ENCODE measurements around the gene FAM3A. TPM values are rescaled to one million over a fixed set of nuclear protein-coding genes. Genes with fewer than 3 reads are reported as not detected.

Gene FAM3A
- total and polyA plus RNA-seq, 2 of the 8 experiments (the other 6 are each of a cell fraction or from before 2014, with no cell fraction given) = 16.2 to 18.6 TPM

DNA sequence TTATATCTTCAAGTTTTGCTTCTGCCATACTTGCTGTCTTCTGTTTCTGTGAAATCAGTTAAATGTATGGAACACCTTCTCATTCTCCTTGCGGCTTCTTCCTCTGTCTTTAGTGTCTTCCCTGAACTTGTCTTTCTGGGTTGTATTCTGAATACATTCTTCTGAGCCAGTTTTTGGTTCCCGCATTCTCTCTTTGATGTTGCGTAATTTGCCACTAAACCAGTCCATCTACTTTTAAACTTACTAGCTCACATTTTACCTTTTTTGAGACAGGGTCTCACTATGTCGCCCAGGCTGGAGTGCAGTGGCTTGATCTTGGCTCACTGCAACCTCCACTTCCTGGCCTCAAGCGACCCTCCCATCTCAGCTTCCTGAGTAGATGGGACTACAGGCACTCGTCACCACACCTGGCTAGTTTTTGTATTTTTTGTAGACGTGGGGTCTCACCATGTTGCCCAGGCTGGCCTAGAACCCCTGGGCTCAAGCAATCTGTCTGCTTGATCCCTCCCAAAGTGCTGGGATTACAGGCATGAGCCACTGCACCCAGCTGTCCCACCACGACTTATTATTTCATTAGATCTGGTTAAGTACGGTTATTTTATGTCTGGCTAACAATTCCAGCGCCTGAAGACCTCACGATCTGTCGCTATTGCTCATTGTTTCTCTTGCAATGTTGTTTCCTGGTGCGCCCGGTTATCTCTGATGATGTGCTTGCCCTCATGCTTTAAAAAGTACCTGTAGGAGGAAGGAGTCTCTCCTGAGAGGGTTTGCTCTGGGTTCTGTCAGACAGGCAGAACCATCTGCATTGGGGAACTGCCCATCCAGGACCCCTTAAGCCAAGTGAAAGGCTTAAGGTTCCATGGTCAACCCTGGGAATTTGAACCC, 9.8 kb upstream of the FAM3A start:
- H2AFZ ChIP-seq (ENCODE audit: low read length) = no peak overlapping the region
- no peak overlapping the region for H2BK5ac ChIP-seq (ENCODE audit: low read depth, low read length)
- H3K4me2 ChIP-seq (ENCODE audit: insufficient read depth in 1 of 2, low read depth in 2 of 2, low read length in 2 of 2) = no peak overlapping the region
- no peak overlapping the region for H3K14ac ChIP-seq (ENCODE audit: insufficient read length)
- H3K27ac ChIP-seq (ENCODE audit: low read depth, low read length) = no peak overlapping the region
- CTCF ChIA-PET (ENCODE audit: partially characterized antibody) = interaction anchor here (0.8 to 1.8 kb wide), 7 partner anchors 9 to 153 kb away, joined by 3 to 7 read pairs (median 3); no protein-coding TSS in a partner anchor
- peaks cover 0 to 11% (median 2%) of the 10 kb centered on the region in 4 experiments; a peak in 4 of 7 replicates for H3K27me3 ChIP-seq (replicated peaks in 1 of 4; ENCODE audit: control insufficient read depth in 3 of 4, extremely low read depth in 1 of 4, insufficient read depth in 3 of 4, low read length in 3 of 4)
- no peak overlapping the region for H3K18ac ChIP-seq (ENCODE audit: extremely low read depth, low read length)
- no peaks in the 10 kb centered on the region for H3K79me2 ChIP-seq (ENCODE audit: control insufficient read depth in 1 of 2, insufficient read depth in 2 of 2, low read length in 2 of 2)
- no peak overlapping the region for H4K5ac ChIP-seq (ENCODE audit: insufficient read length, low read depth, low read length)
- H3K79me1 ChIP-seq (ENCODE audit: low read depth, low read length) = no peaks in the 10 kb centered on the region
- DNase-seq (ENCODE audit: low read depth in 1 of 2, low spot score in 2 of 2) (no peak), FAIRE-seq (no peak)
- H2BK12ac ChIP-seq (ENCODE audit: low read depth, low read length) = no peak overlapping the region
- no peak overlapping the region for H2BK120ac ChIP-seq (replicated peaks; ENCODE audit: low read depth, low read length)
- H3K4ac ChIP-seq (replicated peaks; ENCODE audit: insufficient read length, low read depth, low read length) = no peak overlapping the region
- no peak overlapping the region for H2BK20ac ChIP-seq (ENCODE audit: low read length)
- no peak overlapping the region for H3K56ac ChIP-seq (replicated peaks; ENCODE audit: insufficient read length, low read depth, low read length)
- H3K9me3 ChIP-seq (ENCODE audit: insufficient read depth in 2 of 2, low read depth in 1 of 2, low read length in 1 of 2) = no peaks in the 10 kb centered on the region
- H3K23ac ChIP-seq (ENCODE audit: insufficient read length) = no peak overlapping the region
- no peak overlapping the region for H2BK15ac ChIP-seq (ENCODE audit: low read length)
- no peak overlapping the region for H3K9ac ChIP-seq (replicated peaks in 1 of 4; ENCODE audit: extremely low read depth in 1 of 4, low read depth in 3 of 4, low read length in 3 of 4)
- H4K91ac ChIP-seq (replicated peaks; ENCODE audit: insufficient read length, low read length) = no peak overlapping the region
- 0 out of 7 replicates have a peak, but pooled peaks cover 0 to 3% (median 0%) of the 10 kb centered on the region in 4 experiments for H3K4me1 ChIP-seq (replicated peaks in 1 of 4; ENCODE audit: control insufficient read depth in 3 of 4, insufficient read depth in 4 of 4, low read length in 3 of 4)
- H3K4me3 ChIP-seq (ENCODE audit: extremely low read depth in 1 of 4, insufficient read depth in 2 of 4, low read depth in 3 of 4, low read length in 4 of 4) = no peak overlapping the region
- POLR2A ChIA-PET (ENCODE audit: partially characterized antibody) = interaction anchor here (0.9 to 1.0 kb wide), 2 partner anchors 9 to 11 kb away, joined by 4 read pairs; no protein-coding TSS in a partner anchor
- H2AK5ac ChIP-seq (ENCODE audit: low read depth, low read length) = no peak overlapping the region
- H4K8ac ChIP-seq (ENCODE audit: extremely low read depth, insufficient read depth, low read length) = no peak overlapping the region
- TF ChIP-seq ASH2L (IDR thresholded peaks at IDR 0.05; ENCODE audit: low read length) = no peak
- no peak for TF ChIP-seq SIRT6 (IDR thresholded peaks at IDR 0.05; ENCODE audit: low read length)
- no peak for TF ChIP-seq RBBP5 (IDR thresholded peaks at IDR 0.05; ENCODE audit: borderline replicate concordance, low read depth, low read length)
- TF ChIP-seq SP1 (IDR thresholded peaks at IDR 0.05; ENCODE audit: low read depth, low read length) = no peak
- TF ChIP-seq TAF1 (IDR thresholded peaks at IDR 0.05; ENCODE audit: low read depth, low read length) = no peak
- TF ChIP-seq JUND (IDR thresholded peaks at IDR 0.05; ENCODE audit: low read length) = no peak
- TF ChIP-seq TCF12 (IDR thresholded peaks at IDR 0.05; ENCODE audit: low read depth, low read length) = no peak
- no peak for TF ChIP-seq ATF2 (IDR thresholded peaks at IDR 0.05; ENCODE audit: low read length)
- no peak for TF ChIP-seq RFX5 (IDR thresholded peaks at IDR 0.05; ENCODE audit: borderline replicate concordance, low read depth, low read length)
- TF ChIP-seq SAP30 (IDR thresholded peaks at IDR 0.05; ENCODE audit: insufficient read depth, insufficient replicate concordance, low read length) = no peak
- H3K36me3 ChIP-seq (ENCODE audit: control insufficient read depth in 2 of 4, insufficient read depth in 4 of 4, low read length in 3 of 4) = no peaks in the 10 kb centered on the region
- peaks cover 2% of the 10 kb centered on the region; the same call in 1 of the 2 replicates for H3K23me2 ChIP-seq (ENCODE audit: low read depth, low read length)
- 92% methylated on average over 13 of the region's 14 CpGs; no CpG with 5 or more reads in 1 of the 2 experiments for WGBS, 2 experiments (ENCODE audit: extremely low coverage in 1 of 2, insufficient coverage in 1 of 2, insufficient read length in 1 of 2, insufficient replicate concordance in 2 of 2, low coverage in 1 of 2, low lambda C conversion rate in 2 of 2, missing lambda C conversion rate in 1 of 2)
- no peaks in the 10 kb centered on the region for H4K20me1 ChIP-seq (replicated peaks in 1 of 2; ENCODE audit: control insufficient read depth in 1 of 2, insufficient read depth in 2 of 2, low read length in 2 of 2)

Measured in H1 (cell line).